DND-41 (cell line): ENCODE measurements around the gene PPEF1.

Experiments used
- CTCF ChIP-seq: IDR thresholded peaks from 2 replicates; pipeline ENCODE4 v1.5.1; 2012; ENCODE audit warnings: borderline replicate concordance, low read length, moderate library complexity, mild to moderate bottlenecking; ENCODE audit not compliant: poor library complexity, severe bottlenecking; ENCODE audit errors: extremely low read depth
- EZH2 ChIP-seq: IDR thresholded peaks from 3 replicates; pipeline ENCODE4 v1.6.1; 2012; ENCODE audit warnings: borderline replicate concordance, low read depth, mild to moderate bottlenecking, moderate library complexity, low read length, inconsistent platforms; ENCODE audit not compliant: severe bottlenecking

GRCh38 chrX:18799911-18800310 lies 92.5 kb downstream of the PPEF1 start:
- no peak for TF ChIP-seq EZH2
- TF ChIP-seq CTCF, result no peak
